ENCODE results near the gene TTC39B. TPM values are rescaled to one million over a fixed set of nuclear protein-coding genes. Genes with fewer than 3 reads are reported as not detected.
A peak's percentile ranks its signal among the peaks of the same experiment; 100 is the strongest.

TTC39B gene
- total RNA-seq, 6 experiments from 2014 or later: 4.5 to 9.9 (median 7.6) TPM

DNA sequence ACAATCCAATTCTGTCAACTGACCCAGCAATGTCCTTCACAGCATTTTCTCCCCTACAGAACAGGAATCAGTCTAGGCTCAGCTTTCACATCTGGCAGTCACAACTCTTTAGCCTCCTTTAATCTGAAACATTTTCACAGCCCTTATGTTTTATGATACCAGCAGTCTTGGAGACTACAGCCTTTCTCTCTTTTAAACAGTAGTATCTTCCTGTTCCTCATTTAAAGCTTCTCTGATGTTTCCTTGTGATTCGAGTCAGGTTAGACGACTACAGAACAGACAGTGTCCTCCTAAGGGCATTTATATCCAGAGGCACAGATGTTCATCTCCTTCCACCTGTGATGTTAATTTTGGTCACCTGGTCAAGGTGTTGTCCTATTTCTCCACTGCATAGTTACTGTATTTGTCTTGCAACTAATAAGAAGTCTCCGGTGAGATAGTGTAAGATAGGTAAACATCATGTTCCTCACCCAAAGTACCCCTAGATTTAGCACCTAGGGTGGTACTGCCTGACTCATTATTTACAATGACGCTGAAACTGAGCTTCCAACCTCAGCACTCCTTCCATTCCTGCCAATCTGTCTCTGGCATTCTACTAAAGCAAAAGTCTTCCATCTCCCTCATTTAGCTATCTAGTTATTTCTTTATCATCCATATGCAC is 20.7 kb downstream of the TTC39B start:
- TF ChIP-seq POLR2A (IDR thresholded peaks at IDR 0.05) (no peak), CTCF (IDR thresholded peaks at IDR 0.05) (no peak)
- no peaks in the 10 kb centered on the region for H3K27me3 ChIP-seq
- H3K36me3 ChIP-seq: no peaks in the 10 kb centered on the region
- ATAC-seq (no peak), DNase-seq (no peak)
- H3K4me3 ChIP-seq: no peak overlapping the region
- H3K4me1 ChIP-seq: peaks cover 0 to 6% (median 0%) of the 10 kb centered on the region in 4 donors
- no peak overlapping the region for H3K27ac ChIP-seq
- no peaks in the 10 kb centered on the region for H3K9me3 ChIP-seq
- WGBS (ENCODE audit: insufficient coverage, low coverage, low lambda C conversion rate, missing lambda C conversion rate): 62% methylated on average over 4 of the region's 4 CpGs
- intact Hi-C loops (cut with DNase I): no loop called here

- Histone ChIP-seq H3K4me1 (peaks cover 0 to 28% (median 6%) of the 10 kb centered on the region in 4 donors), H3K27me3 (no peaks in the 10 kb centered on the region), H3K36me3 (no peaks in the 10 kb centered on the region), H3K4me3 (no peak overlapping the region), H3K9me3 (no peaks in the 10 kb centered on the region), H3K27ac (no peak overlapping the region)
- ATAC-seq: no peak
- 81% methylated on average over 8 of the region's 8 CpGs for WGBS (ENCODE audit: insufficient coverage, low coverage, low lambda C conversion rate, missing lambda C conversion rate)
- intact Hi-C loops (cut with DNase I): no loop called here
- TF ChIP-seq POLR2A (IDR thresholded peaks at IDR 0.05) (no peak), CTCF (IDR thresholded peaks at IDR 0.05) (no peak)
- no peak for DNase-seq
Measured at GRCh38 chr9:15282567-15283285, 24.3 kb downstream of the TTC39B start.

GRCh38 chr9:15280647-15281046 is 26.4 kb downstream of the TTC39B start:
- Histone ChIP-seq H3K4me3 (no peak overlapping the region), H3K9me3 (no peaks in the 10 kb centered on the region), H3K27me3 (no peaks in the 10 kb centered on the region), H3K27ac (peak overlapping the region in 2 of 3 donors; percentile 41 to 46), H3K36me3 (no peaks in the 10 kb centered on the region), H3K4me1 (peaks cover 0 to 27% (median 8%) of the 10 kb centered on the region in 4 donors)
- no peak for TF ChIP-seq POLR2A (IDR thresholded peaks at IDR 0.05)
- TF ChIP-seq CTCF (IDR thresholded peaks at IDR 0.05): no peak
- DNase-seq: no peak
- intact Hi-C loops (cut with DNase I): no loop called here
- ATAC-seq: peak in 3 of 4 donors; percentile 6 to 39 (median 8)
- 86% methylated on average over 1 of the region's 3 CpGs for WGBS (ENCODE audit: insufficient coverage, low coverage, low lambda C conversion rate, missing lambda C conversion rate)

- Histone ChIP-seq H3K27me3 (no peaks in the 10 kb centered on the region), H3K27ac (no peak overlapping the region), H3K4me3 (no peak overlapping the region), H3K9me3 (no peaks in the 10 kb centered on the region), H3K36me3 (no peaks in the 10 kb centered on the region), H3K4me1 (peaks cover 0 to 27% (median 8%) of the 10 kb centered on the region in 4 donors)
- TF ChIP-seq POLR2A (IDR thresholded peaks at IDR 0.05): no peak
- no peak for TF ChIP-seq CTCF (IDR thresholded peaks at IDR 0.05)
- no peak for ATAC-seq
- intact Hi-C loops (cut with DNase I): no loop called here
- no peak for DNase-seq
Measured at GRCh38 chr9:15278839-15279238, 28.2 kb downstream of the TTC39B start.
